NCI-H146 (cell line): ENCODE measurements around the gene VPS4A.
"Not testable (repeated sequence)": the region's sequence is repeated elsewhere in the genome, so short reads cannot be mapped to it uniquely, and the experiment has no call there.

ENCODE experiments used
- DNase-seq: peaks from one replicate; lab custom pipeline; 2025; lab: John Stamatoyannopoulos, UW

VPS4A gene

GRCh38 chr16:69310653-69311532, at the start of gene VPS4A:
TSS of gene VPS4A (plus strand) at chr16:69311350. CDS start at chr16:69311512, 162 bp downstream.
- peak; percentile 91 for DNase-seq

- DNase-seq, result no peak
Measured at GRCh38 chr16:69266334-69267063, 44.7 kb upstream of the VPS4A start.

- no peak for DNase-seq
Measured at GRCh38 chr16:69267633-69268032, 43.5 kb upstream of the VPS4A start.

DNA sequence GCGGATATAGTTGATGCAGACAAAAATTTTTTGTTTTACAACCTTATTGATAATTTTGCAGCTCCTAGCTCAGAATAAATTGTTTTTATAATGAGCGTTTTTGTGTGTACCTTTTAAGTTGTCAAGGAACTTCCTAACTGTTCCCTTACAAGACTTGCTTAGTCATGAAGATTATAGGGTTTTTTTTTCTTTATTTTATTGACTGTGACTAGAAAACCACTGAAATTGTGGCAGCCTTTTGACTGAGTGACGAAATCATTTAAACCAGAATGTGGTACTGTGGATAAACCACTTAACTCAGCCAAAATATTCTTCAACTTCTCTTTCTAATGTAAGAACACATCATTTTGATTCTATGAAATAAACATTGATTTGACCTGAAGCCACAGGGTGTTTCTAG, 40.8 kb upstream of the VPS4A start:
- no peak for DNase-seq

DNA sequence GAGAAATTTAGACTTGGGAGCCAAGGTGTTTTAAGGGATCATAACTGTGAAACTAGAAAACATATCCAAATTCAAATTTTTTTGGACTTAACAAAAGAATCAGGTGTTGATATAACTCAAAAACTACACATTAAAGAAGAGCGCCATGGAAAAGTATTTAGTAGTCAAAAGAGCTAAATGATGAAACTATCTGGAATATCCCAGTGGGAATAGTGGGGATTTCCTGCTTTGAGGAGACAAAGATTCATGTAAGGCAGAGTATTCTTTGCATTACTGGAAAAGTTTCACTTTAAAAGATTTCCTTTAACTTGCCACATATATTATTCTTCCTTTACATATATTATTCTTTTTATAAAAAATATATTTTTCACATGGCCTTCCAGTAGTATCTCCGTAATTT, 40.3 kb upstream of the VPS4A start:
- no peak for DNase-seq

GRCh38 chr16:69273009-69273408, 38.1 kb upstream of the VPS4A start:
- no peak for DNase-seq

GRCh38 chr16:69274699-69275235, 36.4 kb upstream of the VPS4A start:
- no peak for DNase-seq

DNA sequence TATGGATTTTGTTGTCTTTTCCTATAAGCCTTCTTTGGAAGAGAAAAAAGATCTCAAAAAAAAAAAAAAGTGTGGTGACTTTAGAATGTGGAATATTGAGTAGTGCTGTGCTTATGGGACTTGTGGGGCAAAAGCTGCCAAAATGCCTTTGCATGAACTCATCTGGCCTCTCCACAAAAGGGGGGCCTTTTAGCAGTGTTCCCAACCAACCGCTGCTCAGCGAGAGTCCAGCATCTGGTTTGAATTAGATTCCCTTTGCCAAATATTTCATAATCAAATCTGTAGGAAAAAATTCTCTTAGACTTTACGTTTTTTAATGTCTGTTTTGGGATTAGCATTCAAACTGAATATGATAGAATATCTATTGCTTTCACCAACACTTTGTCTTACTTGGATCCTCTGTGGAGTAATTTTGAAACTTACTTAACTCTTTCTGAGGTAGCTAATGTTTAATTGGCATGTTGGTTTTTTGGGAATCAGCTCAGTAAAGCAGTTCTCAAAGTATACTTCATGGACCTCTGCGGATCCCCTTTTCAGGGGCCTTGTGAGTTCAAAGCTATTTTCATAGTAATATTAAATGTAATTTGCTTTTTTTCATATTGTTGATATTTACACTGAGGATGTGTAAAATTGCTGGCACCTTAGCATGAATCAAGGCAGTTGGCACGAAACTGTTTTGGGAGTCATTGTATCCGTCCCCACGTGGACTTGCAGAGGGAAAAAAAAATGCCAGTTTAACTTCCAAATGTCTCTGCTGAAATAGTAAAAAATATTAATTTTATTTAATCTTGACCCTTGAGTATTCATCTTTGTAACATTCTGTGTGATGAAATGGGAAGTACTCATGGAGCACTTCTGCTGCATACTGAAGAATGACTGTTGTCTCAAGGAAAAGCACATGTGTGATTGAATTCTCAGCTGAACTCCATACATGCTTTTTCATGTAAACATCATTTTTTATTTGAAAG, 34.7 kb upstream of the VPS4A start:
- no peak for DNase-seq

GRCh38 chr16:69277413-69277812, 33.7 kb upstream of the VPS4A start:
- DNase-seq, result no peak

GRCh38 chr16:69283851-69284250, 27.3 kb upstream of the VPS4A start:
- no peak for DNase-seq

- no peak for DNase-seq
Measured at GRCh38 chr16:69285240-69285639, 25.9 kb upstream of the VPS4A start.

DNA sequence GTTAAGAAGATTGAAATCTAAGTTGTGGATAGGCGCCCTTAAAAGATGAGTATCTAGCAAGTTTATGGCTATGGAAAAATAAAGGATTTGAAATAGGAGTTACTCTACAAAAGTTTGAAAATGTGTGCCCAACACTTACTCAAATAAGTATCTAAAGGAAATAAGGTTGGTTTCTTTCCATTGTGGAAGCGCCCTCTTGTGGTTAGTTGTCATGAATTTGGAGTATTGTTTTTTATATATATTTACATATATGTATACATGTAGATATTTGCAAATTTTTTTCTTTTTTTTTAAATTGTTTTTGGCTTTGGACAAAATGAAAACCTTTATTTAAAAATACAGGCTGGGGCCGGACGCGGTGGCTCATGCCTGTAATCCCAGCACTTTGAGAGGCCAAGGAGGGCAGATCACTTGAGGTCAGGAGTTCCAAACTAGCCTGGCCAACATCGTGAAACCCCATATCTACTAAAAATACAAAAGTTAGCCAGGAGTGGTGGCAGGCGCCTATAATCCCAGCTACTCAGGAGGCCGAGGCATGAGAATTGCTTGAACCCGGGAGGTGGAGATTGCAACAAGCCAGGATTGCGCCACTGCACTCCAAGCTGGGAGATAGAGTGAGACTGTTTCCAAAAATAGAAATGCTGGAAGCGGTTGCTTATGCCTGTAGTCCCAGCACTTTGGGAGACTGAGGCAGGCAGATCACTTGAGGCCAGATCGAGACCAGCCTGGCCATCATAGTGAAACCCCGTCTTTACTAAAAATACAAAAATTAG, 24.0 kb upstream of the VPS4A start:
- peak; percentile 43 for DNase-seq

DNA sequence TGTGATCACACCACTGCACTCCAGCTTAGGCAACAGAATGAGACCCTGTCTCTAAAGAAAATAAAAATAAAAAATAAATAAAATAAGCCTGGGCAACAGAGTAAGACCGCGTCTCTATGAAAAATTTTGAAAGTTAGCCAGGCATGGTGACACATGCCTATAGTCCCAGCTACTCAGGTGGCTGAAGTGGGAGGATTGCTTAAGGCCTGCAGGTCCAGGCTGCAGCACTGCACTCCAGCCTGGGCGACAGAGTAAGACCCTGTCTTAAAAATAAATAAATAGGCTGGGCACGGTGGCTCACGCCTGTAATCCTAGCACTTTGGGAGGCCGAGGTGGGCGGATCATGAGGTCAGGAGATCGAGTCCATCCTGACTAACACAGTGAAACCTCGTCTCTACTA, 19.5 kb upstream of the VPS4A start:
- DNase-seq, result not testable (repeated sequence)

DNA sequence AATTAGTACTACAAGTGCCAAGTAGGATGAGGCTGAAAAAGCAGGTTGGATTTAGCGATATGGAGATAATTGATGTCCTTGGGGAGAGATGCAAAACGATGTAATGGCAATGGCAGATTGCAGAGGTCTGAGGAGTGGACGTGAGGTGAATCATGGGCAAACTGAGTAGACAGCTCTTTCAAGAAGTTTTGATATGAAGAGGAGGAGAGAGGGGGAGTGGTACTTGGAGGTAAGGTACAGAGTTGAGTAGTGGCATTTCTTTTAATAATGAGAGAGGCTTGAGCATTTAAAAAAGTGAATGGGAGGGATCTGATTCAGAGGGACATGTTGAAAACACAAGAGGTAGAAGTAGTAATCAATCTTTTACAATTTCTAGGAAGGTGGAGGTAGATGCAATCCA, 17.7 kb upstream of the VPS4A start:
- DNase-seq, result no peak

- DNase-seq, result no peak
Measured at GRCh38 chr16:69294051-69294450, 17.1 kb upstream of the VPS4A start.

DNA sequence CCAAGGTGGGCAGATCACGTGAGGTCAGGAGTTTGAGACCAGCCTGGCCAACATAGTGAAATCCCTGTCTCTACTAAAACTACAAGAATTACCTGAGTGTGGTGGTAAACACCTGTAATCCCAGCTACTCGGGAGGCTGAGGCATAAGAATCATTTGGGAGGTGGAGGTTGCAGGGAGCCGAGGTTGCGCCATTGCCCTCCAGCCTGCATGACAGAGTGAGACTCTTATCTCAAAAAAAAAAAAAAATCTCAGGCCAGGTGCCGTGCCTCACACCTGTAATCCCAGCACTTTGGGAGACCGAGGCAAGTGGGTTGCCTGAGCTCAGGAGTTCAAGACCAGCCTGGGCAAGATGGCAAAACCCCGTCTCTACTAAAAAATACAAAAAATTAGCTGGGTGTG, 14.4 kb upstream of the VPS4A start:
- DNase-seq, result not testable (repeated sequence)

DNA sequence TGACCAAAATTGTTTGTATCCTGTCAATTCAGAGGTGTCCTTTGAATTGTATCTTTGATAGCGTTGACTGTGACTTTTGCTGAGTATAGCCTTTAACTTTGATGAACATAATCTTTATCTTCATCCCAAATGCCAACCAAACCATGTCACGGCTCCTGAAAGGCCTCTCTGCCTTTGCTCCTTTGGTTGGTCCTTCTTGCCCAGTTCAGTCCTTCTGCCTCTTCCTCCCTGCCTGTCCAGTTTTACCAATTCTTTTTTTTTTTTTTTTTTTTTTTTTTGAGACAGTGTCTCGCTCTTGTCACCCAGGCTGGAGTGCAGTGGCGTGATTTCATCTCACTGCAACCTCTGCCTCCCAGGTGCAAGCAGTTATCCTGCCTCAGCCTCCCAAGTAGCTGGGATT, 12.9 kb upstream of the VPS4A start:
- no peak for DNase-seq

GRCh38 chr16:69301187-69301586, 10.0 kb upstream of the VPS4A start:
- DNase-seq, result no peak

DNA sequence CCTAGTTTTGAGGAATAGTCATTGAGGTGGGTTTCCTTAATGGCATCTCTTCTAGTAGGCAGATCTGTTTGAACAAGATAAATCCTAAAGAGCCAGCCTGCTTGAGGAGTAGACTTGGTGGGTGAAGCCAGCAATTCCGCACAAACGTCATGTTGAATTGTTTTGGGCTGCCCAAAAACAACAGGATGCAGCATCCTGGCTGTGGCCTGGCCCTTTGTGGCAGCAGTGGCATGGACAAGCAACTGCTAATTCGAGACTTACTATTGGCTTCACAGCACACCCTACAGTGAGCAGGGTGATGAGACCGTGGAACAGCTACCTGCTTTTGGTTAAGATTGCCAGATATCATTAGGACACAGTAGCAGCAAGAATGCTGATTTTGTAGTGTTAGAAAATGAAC, 9.3 kb upstream of the VPS4A start:
- DNase-seq, result no peak

GRCh38 chr16:69302301-69302700, 8.8 kb upstream of the VPS4A start:
- no peak for DNase-seq

DNA sequence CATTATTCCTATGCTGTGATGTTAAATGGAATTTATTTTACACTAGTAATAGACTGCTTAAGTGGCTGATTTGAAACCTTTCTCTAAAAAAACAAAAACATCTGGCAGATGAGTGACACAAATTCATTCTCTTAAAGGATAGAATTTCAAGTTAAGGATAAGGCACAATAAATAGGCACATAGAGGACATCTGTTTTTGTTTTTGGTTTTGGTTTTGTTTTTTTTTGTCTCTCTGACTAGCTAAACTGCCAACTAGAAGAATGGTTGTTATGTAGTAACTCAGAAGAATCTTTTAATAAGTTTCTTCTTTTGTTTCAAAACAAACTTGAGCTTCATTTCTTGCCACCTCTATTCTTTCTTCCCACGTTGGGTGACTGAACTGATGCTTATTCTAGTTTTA, 5.1 kb upstream of the VPS4A start:
- DNase-seq, result no peak
